Colonic mucosa (tissue), 4 donors: ENCODE results near the gene CHCHD3. TPM values are rescaled to one million over a fixed set of nuclear protein-coding genes. Genes with fewer than 3 reads are reported as not detected.

ENCODE experiments used
- DNase-seq: peaks from one replicate; pipeline ENCODE4 v3.0.0-alpha.2; 2020
- H3K27ac ChIP-seq: fragments of 200-600 bp; one replicate; pipeline ENCODE4 v1.8.0; 2021
- H3K27me3 ChIP-seq: fragments of 200-600 bp; one replicate; pipeline ENCODE4 v1.8.0; 2021
- H3K36me3 ChIP-seq: fragments of 200-600 bp; one replicate; pipeline ENCODE4 v1.8.0; 2021
- H3K4me1 ChIP-seq: fragments of 200-600 bp; one replicate; pipeline ENCODE4 v1.8.0; 2021; ENCODE audit warnings: mild to moderate bottlenecking
- H3K4me3 ChIP-seq: fragments of 200-600 bp; one replicate; pipeline ENCODE4 v1.8.0; 2021
- H3K9ac ChIP-seq, 2 donors: one replicate each; pipeline ENCODE4 v1.7.0; 2013; ENCODE audit warnings: control low read depth in 2 of 2, low read depth in 2 of 2, low read length in 2 of 2
- H3K9me3 ChIP-seq: fragments of 200-600 bp; one replicate; pipeline ENCODE4 v1.8.0; 2021
- intact Hi-C: fragments of 100-400 bp; cut with DNase I; formaldehyde crosslinking; loops from one replicate; pipeline ENCODE4 v1.14.1; 2022
- total RNA-seq, 2 donors: library from RNA; stranded (reverse); fragmentation: NEBNext Ultra II Directional in 1 of 2; extraction: Animal tissue kit (Norgen Biotek cat#: 25700) in 1 of 2; gene quantifications; one replicate each; pipeline ENCODE4 v1.2.1, GENCODE V29; 2021
- TF ChIP-seq, protein P1 (sequence below): fragments of 200-600 bp; IDR thresholded peaks from one replicate; pipeline ENCODE4 v1.8.0; 2022; ENCODE audit warnings: antibody characterized with exemption, mild to moderate bottlenecking
- donor health status: healthy.
- donor health status: DM: no; HTN: no; CAD: no.
- donor health status: DM: no; HTN: no; CAD: no.

The CHCHD3 gene
- total RNA-seq, 2 donors from 2014 or later = 81.5 to 112 TPM

DNA sequence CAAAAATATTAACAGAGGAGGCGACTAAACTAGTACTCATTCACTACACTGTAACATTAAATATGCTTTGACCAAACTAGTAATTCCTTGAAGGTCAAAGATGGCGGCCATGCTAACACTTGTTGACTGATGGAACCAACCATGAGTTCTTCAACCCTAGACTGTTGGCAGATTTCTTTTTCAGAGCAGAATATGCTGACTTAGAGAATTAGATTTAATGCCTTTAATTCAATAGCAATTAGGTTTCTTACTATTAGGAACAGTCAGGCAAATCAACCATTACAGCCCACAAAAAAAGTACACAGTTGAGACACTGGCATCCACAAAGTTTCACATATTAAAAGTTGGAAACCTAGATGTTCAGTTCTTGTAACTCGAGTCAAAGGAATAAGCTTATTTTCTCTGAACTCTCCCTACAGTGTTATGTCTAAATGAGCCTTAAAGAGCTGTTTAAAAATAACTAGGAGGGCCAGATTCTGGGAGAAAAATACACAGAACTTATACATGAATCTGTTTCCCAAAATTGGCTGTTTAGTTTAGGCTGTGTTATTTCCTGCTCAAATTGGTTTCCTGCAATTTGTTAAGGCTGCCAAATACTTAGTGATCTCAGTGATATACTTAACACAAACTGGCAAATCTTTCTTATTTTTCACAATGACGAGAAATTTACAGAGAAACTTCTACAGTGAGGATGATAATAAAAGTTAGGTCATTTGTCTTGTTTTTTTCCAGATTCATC is 17.6 kb downstream of the CHCHD3 start:
- H3K4me1 ChIP-seq = no peaks in the 10 kb centered on the region
- H3K27me3 ChIP-seq = no peaks in the 10 kb centered on the region
- H3K36me3 ChIP-seq = peaks cover 3% of the 10 kb centered on the region
- TF ChIP-seq, protein P1, sequence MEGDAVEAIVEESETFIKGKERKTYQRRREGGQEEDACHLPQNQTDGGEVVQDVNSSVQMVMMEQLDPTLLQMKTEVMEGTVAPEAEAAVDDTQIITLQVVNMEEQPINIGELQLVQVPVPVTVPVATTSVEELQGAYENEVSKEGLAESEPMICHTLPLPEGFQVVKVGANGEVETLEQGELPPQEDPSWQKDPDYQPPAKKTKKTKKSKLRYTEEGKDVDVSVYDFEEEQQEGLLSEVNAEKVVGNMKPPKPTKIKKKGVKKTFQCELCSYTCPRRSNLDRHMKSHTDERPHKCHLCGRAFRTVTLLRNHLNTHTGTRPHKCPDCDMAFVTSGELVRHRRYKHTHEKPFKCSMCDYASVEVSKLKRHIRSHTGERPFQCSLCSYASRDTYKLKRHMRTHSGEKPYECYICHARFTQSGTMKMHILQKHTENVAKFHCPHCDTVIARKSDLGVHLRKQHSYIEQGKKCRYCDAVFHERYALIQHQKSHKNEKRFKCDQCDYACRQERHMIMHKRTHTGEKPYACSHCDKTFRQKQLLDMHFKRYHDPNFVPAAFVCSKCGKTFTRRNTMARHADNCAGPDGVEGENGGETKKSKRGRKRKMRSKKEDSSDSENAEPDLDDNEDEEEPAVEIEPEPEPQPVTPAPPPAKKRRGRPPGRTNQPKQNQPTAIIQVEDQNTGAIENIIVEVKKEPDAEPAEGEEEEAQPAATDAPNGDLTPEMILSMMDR = no peak
- H3K9me3 ChIP-seq = no peaks in the 10 kb centered on the region
- H3K9ac ChIP-seq = no peak overlapping the region
- intact Hi-C loops = no loop called here
- no peak overlapping the region for H3K4me3 ChIP-seq
- no peak for DNase-seq
- no peak overlapping the region for H3K27ac ChIP-seq

DNA sequence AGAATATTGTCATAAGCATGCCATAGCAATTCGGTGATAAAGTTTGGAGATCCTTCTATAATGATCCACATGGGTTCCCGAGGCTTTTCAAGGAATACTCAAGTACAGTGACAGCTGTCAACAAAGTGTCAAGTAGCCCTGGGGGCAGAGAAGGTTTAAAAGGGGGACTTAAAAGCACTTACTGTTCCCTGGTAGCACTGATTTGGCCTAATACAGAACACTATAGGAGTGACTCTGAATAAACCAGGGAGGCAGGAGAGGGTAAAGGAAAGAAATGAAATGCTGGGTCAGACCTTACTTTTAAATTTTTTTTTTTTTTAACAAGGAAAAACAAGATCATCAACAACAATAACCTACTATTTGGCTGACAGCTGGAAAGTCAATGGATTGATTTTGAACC is 20.1 kb downstream of the CHCHD3 start:
- no peaks in the 10 kb centered on the region for H3K9me3 ChIP-seq
- H3K4me1 ChIP-seq = no peaks in the 10 kb centered on the region
- no peaks in the 10 kb centered on the region for H3K36me3 ChIP-seq
- H3K4me3 ChIP-seq = no peak overlapping the region
- DNase-seq = no peak
- intact Hi-C loops = no loop called here
- H3K9ac ChIP-seq = no peak overlapping the region
- TF ChIP-seq, protein P1 = no peak
- no peaks in the 10 kb centered on the region for H3K27me3 ChIP-seq
- H3K27ac ChIP-seq = no peak overlapping the region

DNA sequence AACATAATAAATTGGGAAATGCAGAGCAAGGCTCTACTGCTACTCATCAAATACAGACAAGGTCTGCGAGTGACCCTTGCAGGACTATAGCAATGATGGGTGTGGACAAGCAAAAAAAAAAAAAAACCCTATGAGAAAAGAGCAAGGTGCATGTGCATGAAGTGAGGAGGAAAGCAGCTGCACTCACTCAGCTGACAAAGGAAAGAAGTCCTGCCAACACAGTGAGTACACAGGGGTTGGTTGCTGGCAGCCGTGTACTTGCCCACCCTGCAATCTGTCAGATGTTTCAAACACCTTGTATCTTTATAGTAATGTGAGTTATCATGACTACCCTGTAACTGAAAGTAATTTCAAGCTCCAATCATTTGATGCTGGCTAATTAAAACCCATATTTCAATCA is 20.5 kb downstream of the CHCHD3 start:
- Histone ChIP-seq H3K27ac (no peak overlapping the region), H3K4me3 (no peak overlapping the region), H3K36me3 (no peaks in the 10 kb centered on the region), H3K27me3 (no peaks in the 10 kb centered on the region), H3K9me3 (no peaks in the 10 kb centered on the region), H3K4me1 (no peaks in the 10 kb centered on the region), H3K9ac (no peak overlapping the region)
- intact Hi-C loops = no loop called here
- TF ChIP-seq, protein P1 = no peak
- no peak for DNase-seq

DNA sequence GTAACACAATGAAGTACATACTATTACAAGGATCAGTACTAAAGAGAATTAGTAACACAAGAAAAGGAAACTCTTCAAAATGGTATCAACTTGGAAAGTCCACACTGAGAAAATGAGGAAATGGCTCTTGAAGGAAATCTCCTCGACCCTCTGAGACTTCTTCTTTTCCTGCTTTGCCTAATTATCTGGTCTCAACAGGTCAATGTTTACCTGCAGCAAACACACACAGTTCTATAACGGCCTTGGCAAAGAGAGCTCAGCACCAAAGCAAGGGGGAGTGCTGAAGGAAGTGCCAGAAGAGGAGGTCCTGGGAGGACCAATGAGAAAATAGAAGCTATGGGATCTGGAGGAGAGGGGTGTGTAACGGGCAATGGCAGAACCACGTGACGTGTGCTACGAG is 21.9 kb downstream of the CHCHD3 start:
- Histone ChIP-seq H3K27me3 (no peaks in the 10 kb centered on the region), H3K9ac (no peak overlapping the region), H3K27ac (no peak overlapping the region), H3K36me3 (no peaks in the 10 kb centered on the region), H3K4me1 (no peaks in the 10 kb centered on the region), H3K9me3 (no peaks in the 10 kb centered on the region), H3K4me3 (no peak overlapping the region)
- TF ChIP-seq, protein P1 = no peak
- no peak for DNase-seq
- intact Hi-C loops = no loop called here

DNA sequence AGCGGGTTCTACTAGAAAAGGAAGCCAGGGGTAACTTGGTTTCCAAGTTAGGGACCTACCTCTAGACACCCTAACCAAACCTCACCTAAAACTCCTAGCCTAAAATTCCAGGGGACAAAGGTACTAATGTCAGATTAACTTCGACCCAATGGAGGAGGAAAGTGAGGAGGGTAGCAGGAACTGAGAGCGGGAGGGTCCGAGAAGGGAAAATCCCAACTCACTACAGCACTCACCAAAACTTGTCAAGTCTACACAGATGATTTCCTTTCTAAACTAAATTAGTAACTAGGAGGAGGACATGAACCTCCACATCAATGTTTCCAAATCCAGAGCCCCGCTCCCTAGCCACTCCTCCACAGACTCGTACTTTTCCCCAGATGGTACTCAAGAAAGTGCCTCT is 22.6 kb downstream of the CHCHD3 start:
- TF ChIP-seq, protein P1 = no peak
- H3K4me3 ChIP-seq = no peak overlapping the region
- no peak for DNase-seq

More for the DNA sequence above, 22.6 kb downstream of the CHCHD3 start:
- no peak overlapping the region for H3K9ac ChIP-seq
- no peaks in the 10 kb centered on the region for H3K4me1 ChIP-seq
- no peaks in the 10 kb centered on the region for H3K9me3 ChIP-seq
- intact Hi-C loops = no loop called here
- no peaks in the 10 kb centered on the region for H3K36me3 ChIP-seq
- no peak overlapping the region for H3K27ac ChIP-seq
- H3K27me3 ChIP-seq = no peaks in the 10 kb centered on the region
